ENCODE measurements around the gene ANGPTL8. TPM values are rescaled to one million over a fixed set of nuclear protein-coding genes. Genes with fewer than 3 reads are reported as not detected.
A peak's percentile ranks its signal among the peaks of the same experiment; 100 is the strongest.

Gene ANGPTL8
- total and polyA plus RNA-seq, 2 experiments from 2014 or later: not detected

DNA sequence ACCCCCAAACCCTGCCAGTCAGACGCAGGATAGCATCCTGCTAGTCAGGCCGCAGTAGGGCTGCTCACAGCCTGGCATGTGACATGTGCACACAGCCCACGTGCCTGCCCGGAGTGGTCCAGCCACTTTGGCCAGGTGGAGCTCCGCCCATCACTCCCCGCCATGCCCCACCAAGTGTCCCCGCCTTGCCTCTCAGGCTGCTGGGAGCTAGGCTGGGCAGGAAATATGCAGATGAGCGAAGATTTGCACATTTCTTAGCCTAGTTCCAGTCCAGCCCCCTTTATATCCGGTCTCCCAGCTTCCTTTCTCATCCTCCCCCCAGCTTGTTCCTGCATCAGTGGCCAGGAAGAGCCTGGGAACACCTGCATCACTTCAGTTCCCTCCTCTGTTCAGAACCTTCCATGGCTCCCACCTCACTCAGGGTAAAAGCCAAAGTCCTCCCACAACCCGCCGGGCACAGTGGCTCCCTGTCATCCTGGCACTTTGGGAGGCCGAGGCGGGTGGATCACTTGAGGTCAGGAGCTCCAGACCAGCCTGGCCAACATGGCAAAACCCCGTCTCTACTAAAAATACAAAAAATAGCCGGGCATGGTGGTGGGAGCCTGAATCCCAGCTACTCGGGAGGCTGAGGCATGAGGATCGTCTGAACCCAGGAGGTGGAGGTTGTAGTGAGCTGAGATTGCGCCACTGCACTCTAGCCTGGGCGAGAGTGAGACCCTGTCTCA, 25.2 kb downstream of the ANGPTL8 start:
- Histone ChIP-seq H3K36me3 (ENCODE audit: insufficient read depth) (no peaks in the 10 kb centered on the region), H3K79me2 (replicated peaks; ENCODE audit: insufficient read depth) (peaks cover 8% of the 10 kb centered on the region; the same call in 1 of the 2 replicates), H3K9me2 (ENCODE audit: insufficient read depth) (no peaks in the 10 kb centered on the region), H3K4me2 (no peak overlapping the region), H3K4me1 (ENCODE audit: insufficient read depth) (no peaks in the 10 kb centered on the region), H3K4me3 (no peak overlapping the region), H2AFZ (peak overlapping the region; percentile 88), H3K27me3 (ENCODE audit: insufficient read depth) (no peaks in the 10 kb centered on the region), H3K27ac (ENCODE audit: low read depth) (0 out of 2 replicates have a peak overlapping the region, but pooled peaks have one; percentile 39), H3F3A (replicated peaks; ENCODE audit: low read depth) (no peaks in the 10 kb centered on the region), H4K20me1 (replicated peaks; ENCODE audit: insufficient read depth) (no peaks in the 10 kb centered on the region)
- Mint-ChIP-seq H3K27ac (no peak overlapping the region; the same call in 1 of the 2 replicates), H3K36me3 (ENCODE audit: low read depth) (peaks cover 3% of the 10 kb centered on the region; the same call in 1 of the 3 replicates), H3K4me1 (peaks cover 18% of the 10 kb centered on the region), H3K4me3 (peak overlapping the region; percentile 45; the same call in 2 of the 3 replicates), H3K27me3 (ENCODE audit: insufficient read depth, low read depth, poor library complexity) (peaks cover 19% of the 10 kb centered on the region), H3K9me3 (no peaks in the 10 kb centered on the region)
- TF ChIP-seq ZNF462 (CRISPR knock-in tag; IDR thresholded peaks at IDR 0.05) (no peak), STAT1 (IDR thresholded peaks at IDR 0.05; ENCODE audit: unreplicated experiment) (no peak), NANOG (IDR thresholded peaks at IDR 0.05; ENCODE audit: borderline replicate concordance) (no peak), JUNB (IDR thresholded peaks at IDR 0.05; ENCODE audit: unreplicated experiment) (no peak), EZH2 (IDR thresholded peaks at IDR 0.05; ENCODE audit: low read depth, unreplicated experiment) (no peak), CREB1 (CRISPR knock-in tag; IDR thresholded peaks at IDR 0.05; ENCODE audit: low read depth) (no peak), ZNF331 (CRISPR knock-in tag; IDR thresholded peaks at IDR 0.05; ENCODE audit: low read depth) (no peak), EZH2phosphoT487 (IDR thresholded peaks at IDR 0.05; ENCODE audit: unreplicated experiment) (no peak), ZNF114 (CRISPR knock-in tag; IDR thresholded peaks at IDR 0.05) (no peak), POLR2AphosphoS5 (IDR thresholded peaks at IDR 0.05; ENCODE audit: low read depth) (no peak)
- TF ChIP-seq, protein P1, sequence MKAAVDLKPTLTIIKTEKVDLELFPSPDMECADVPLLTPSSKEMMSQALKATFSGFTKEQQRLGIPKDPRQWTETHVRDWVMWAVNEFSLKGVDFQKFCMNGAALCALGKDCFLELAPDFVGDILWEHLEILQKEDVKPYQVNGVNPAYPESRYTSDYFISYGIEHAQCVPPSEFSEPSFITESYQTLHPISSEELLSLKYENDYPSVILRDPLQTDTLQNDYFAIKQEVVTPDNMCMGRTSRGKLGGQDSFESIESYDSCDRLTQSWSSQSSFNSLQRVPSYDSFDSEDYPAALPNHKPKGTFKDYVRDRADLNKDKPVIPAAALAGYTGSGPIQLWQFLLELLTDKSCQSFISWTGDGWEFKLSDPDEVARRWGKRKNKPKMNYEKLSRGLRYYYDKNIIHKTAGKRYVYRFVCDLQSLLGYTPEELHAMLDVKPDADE (IDR thresholded peaks at IDR 0.05): no peak
- peak; percentile 19; the same call in 2 of the 3 replicates for ATAC-seq
- peak; percentile 70 for DNase-seq (ENCODE audit: low spot score)
